HepG2 (cell line): ENCODE data around the gene CEP104. TPM values are rescaled to one million over a fixed set of nuclear protein-coding genes. Genes with fewer than 3 reads are reported as not detected.

Experiments
- CREM ChIP-seq, 2 experiments: sonication (generic) in 1 of 2; formaldehyde crosslinking in 1 of 2; IDR thresholded peaks; 2 replicates each; pipeline versions ENCODE4 v1.4.0 to v1.6.1; 2016 to 2020; ENCODE audit warnings: antibody characterized with exemption in 1 of 2, mild to moderate bottlenecking in 1 of 2, missing genetic modification reagents in 1 of 2
- ESRRA ChIP-seq: sonication (generic); formaldehyde crosslinking; IDR thresholded peaks from 2 replicates; pipeline ENCODE4 v1.5.1; 2020; ENCODE audit warnings: mild to moderate bottlenecking, low read depth, missing genetic modification reagents
- FOXP4 ChIP-seq: sonication (generic); formaldehyde crosslinking; IDR thresholded peaks from 2 replicates; pipeline ENCODE4 v1.4.0; 2020; ENCODE audit warnings: missing genetic modification reagents
- KMT2A ChIP-seq: sonication (generic); formaldehyde crosslinking; IDR thresholded peaks from 2 replicates; pipeline ENCODE4 v1.4.0; 2020; ENCODE audit warnings: missing genetic modification reagents
- NCOR1 ChIP-seq: fragments of 200-600 bp; sonication (generic); IDR thresholded peaks from 2 replicates; pipeline ENCODE4 v1.7.0; 2017; ENCODE audit warnings: antibody characterized with exemption, low read length, borderline replicate concordance
- NFIB ChIP-seq: sonication (generic); formaldehyde crosslinking; IDR thresholded peaks from 2 replicates; pipeline ENCODE4 v1.9.0; 2021; ENCODE audit warnings: missing genetic modification reagents, mild to moderate bottlenecking, borderline replicate concordance
- SIX1 ChIP-seq: sonication (generic); formaldehyde crosslinking; IDR thresholded peaks from 2 replicates; pipeline ENCODE4 v1.4.0; 2020; ENCODE audit warnings: missing genetic modification reagents, borderline replicate concordance
- SRY ChIP-seq: sonication (generic); formaldehyde crosslinking; IDR thresholded peaks from 2 replicates; pipeline ENCODE4 v1.8.0; 2022; ENCODE audit warnings: mild to moderate bottlenecking, missing genetic modification reagents
- SUZ12 ChIP-seq: fragments of 150-350 bp; IDR thresholded peaks from 2 replicates; pipeline ENCODE4 v1.6.1; 2014; ENCODE audit warnings: low read depth, low read length
- XRCC5 ChIP-seq: fragments of 200-400 bp; formaldehyde crosslinking; optimal IDR thresholded peaks from 2 replicates; pipeline ENCODE3; 2017; ENCODE audit warnings: mild to moderate bottlenecking, low read length
- ZBTB49 ChIP-seq: sonication (generic); formaldehyde crosslinking; IDR thresholded peaks from 2 replicates; pipeline ENCODE4 v1.4.0; 2020; ENCODE audit warnings: missing genetic modification reagents, borderline replicate concordance
- ZNF256 ChIP-seq: sonication (generic); formaldehyde crosslinking; conservative IDR thresholded peaks from 2 replicates; pipeline ENCODE4 v1.4.0; 2020; ENCODE audit warnings: missing genetic modification reagents
- ZNF441 ChIP-seq: sonication (generic); formaldehyde crosslinking; IDR thresholded peaks from 2 replicates; pipeline ENCODE4 v1.7.0; 2021; ENCODE audit warnings: missing genetic modification reagents, borderline replicate concordance
- ZNF782 ChIP-seq: sonication (generic); formaldehyde crosslinking; IDR thresholded peaks from 2 replicates; pipeline ENCODE4 v1.4.0; 2020; ENCODE audit warnings: missing genetic modification reagents, mild to moderate bottlenecking, borderline replicate concordance
- ZNF788 ChIP-seq: sonication (generic); formaldehyde crosslinking; IDR thresholded peaks from 2 replicates; pipeline ENCODE4 v1.5.0; 2020; ENCODE audit warnings: mild to moderate bottlenecking, missing genetic modification reagents, borderline replicate concordance
- polyA plus RNA-seq, 8 experiments: library from polyadenylated mRNA; depleted of rRNA in 3 of 8; stranded (reverse) in 7 of 8; unstranded in 1 of 8; fragments of >200 nt; fragmentation: Illumina TruSeq in 4 of 8; extraction: Trizol in 4 of 8; gene quantifications; 2 replicates each; pipeline versions ENCODE4 v1.2.1 to v1.2.3, GENCODE V29; 2011 to 2016; ENCODE audit warnings: low read depth in 4 of 8, missing spikeins in 1 of 8, mixed read lengths in 1 of 8; ENCODE audit not compliant: insufficient read depth in 1 of 8
- total RNA-seq, 5 experiments: library from RNA; depleted of rRNA; stranded (reverse); fragments of >200 nt; fragmentation: Illumina TruSeq; extraction: Trizol; gene quantifications; 2 replicates each; pipeline ENCODE4 v1.2.3, GENCODE V29; 2016; ENCODE audit warnings: low read depth in 1 of 5
- TF ChIP-seq, protein P1 (sequence below): fragments of 450-650 bp; IDR thresholded peaks from 2 replicates; pipeline ENCODE4 v1.6.1; 2017; ENCODE audit warnings: mild to moderate bottlenecking
- TF ChIP-seq, protein P2 (sequence below): sonication (generic); formaldehyde crosslinking; IDR thresholded peaks from 2 replicates; pipeline ENCODE4 v1.8.1; 2022; ENCODE audit warnings: mild to moderate bottlenecking, missing genetic modification reagents
- TF ChIP-seq, protein P3 (sequence below): sonication (generic); formaldehyde crosslinking; conservative IDR thresholded peaks from 2 replicates; pipeline ENCODE4 v1.8.0; 2022; ENCODE audit warnings: mild to moderate bottlenecking, moderate library complexity, missing genetic modification reagents

The CEP104 gene
- total and polyA plus RNA-seq, 2 of the 13 experiments (the other 11 are each of a cell fraction or from before 2014, with no cell fraction given), result 20.4 to 30.1 TPM

DNA sequence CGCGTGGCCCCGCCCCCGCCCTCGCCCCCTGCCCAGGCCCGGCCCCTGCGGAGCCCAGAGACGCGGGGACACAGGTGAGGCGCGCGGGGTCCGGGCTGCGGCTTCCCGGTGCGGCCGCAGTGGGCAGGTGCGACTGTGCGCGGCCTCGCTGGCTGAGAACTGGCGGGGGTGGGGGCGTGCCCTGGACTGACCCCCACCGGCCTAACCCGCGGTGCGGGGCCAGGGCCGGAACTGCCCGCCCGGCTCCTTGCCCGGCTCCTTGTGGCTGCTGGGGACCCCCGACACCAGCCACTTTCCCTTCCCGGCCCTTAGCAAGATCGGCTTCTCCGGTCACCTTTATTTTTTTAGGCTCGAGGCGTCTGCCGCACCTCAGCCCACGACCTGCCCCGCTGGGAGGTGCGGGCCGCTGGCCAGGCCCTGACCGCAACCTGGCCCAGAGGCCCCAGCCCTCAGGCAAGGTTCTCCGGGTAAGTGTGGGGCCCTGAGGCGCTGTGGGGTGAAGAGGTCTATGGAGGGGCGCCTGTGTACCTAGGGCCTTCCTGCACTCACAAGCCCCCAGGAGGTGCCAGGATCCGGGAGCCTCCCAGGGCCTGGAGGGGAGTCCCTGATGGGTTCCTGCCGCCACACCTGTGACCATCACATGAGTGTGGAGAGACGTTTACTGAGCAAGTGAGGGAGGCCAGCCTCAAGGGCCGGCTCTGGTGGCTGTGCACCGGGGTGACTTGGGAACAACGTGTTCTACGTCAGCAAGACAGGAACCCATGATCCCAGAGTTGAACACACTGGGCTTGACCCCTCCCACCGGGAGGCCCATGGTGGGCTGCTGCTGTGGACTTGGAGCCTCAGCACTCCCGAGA is 84.1 kb downstream of the CEP104 start, which contains the start of gene SMIM1 (continued):
- TF ChIP-seq FOXP4 (CRISPR knock-in tag) (no peak), ZNF256 (CRISPR knock-in tag) (no peak), ZNF788 (0 out of 2 replicates have a peak, but pooled peaks have one; percentile 29), KMT2A (CRISPR knock-in tag) (no peak), ZNF441 (CRISPR knock-in tag) (peak; percentile 12; the same call in 1 of the 2 replicates), XRCC5 (peak; percentile 19), ESRRA (CRISPR knock-in tag) (no peak), SIX1 (CRISPR knock-in tag) (no peak), CREM (IDR thresholded peaks at IDR 0.05) (peak; percentile 55; the same call in 1 of the 2 replicates), CREM (CRISPR knock-in tag; IDR thresholded peaks at IDR 0.05) (no peak), ZBTB49 (CRISPR knock-in tag) (no peak), SRY (CRISPR knock-in tag) (no peak), NCOR1 (no peak), ZNF782 (CRISPR knock-in tag) (no peak), NFIB (CRISPR knock-in tag) (no peak), SUZ12 (no peak; the same call in 1 of the 2 replicates)
- TF ChIP-seq, protein P1, sequence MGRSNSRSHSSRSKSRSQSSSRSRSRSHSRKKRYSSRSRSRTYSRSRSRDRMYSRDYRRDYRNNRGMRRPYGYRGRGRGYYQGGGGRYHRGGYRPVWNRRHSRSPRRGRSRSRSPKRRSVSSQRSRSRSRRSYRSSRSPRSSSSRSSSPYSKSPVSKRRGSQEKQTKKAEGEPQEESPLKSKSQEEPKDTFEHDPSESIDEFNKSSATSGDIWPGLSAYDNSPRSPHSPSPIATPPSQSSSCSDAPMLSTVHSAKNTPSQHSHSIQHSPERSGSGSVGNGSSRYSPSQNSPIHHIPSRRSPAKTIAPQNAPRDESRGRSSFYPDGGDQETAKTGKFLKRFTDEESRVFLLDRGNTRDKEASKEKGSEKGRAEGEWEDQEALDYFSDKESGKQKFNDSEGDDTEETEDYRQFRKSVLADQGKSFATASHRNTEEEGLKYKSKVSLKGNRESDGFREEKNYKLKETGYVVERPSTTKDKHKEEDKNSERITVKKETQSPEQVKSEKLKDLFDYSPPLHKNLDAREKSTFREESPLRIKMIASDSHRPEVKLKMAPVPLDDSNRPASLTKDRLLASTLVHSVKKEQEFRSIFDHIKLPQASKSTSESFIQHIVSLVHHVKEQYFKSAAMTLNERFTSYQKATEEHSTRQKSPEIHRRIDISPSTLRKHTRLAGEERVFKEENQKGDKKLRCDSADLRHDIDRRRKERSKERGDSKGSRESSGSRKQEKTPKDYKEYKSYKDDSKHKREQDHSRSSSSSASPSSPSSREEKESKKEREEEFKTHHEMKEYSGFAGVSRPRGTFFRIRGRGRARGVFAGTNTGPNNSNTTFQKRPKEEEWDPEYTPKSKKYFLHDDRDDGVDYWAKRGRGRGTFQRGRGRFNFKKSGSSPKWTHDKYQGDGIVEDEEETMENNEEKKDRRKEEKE, result no peak
- TF ChIP-seq, protein P2, sequence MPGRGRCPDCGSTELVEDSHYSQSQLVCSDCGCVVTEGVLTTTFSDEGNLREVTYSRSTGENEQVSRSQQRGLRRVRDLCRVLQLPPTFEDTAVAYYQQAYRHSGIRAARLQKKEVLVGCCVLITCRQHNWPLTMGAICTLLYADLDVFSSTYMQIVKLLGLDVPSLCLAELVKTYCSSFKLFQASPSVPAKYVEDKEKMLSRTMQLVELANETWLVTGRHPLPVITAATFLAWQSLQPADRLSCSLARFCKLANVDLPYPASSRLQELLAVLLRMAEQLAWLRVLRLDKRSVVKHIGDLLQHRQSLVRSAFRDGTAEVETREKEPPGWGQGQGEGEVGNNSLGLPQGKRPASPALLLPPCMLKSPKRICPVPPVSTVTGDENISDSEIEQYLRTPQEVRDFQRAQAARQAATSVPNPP (CRISPR knock-in tag), result no peak
- TF ChIP-seq, protein P3, sequence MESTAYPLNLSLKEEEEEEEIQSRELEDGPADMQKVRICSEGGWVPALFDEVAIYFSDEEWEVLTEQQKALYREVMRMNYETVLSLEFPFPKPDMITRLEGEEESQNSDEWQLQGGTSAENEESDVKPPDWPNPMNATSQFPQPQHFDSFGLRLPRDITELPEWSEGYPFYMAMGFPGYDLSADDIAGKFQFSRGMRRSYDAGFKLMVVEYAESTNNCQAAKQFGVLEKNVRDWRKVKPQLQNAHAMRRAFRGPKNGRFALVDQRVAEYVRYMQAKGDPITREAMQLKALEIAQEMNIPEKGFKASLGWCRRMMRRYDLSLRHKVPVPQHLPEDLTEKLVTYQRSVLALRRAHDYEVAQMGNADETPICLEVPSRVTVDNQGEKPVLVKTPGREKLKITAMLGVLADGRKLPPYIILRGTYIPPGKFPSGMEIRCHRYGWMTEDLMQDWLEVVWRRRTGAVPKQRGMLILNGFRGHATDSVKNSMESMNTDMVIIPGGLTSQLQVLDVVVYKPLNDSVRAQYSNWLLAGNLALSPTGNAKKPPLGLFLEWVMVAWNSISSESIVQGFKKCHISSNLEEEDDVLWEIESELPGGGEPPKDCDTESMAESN (CRISPR knock-in tag), result no peak
